ENCODE data around the gene LIN9. TPM values are rescaled to one million over a fixed set of nuclear protein-coding genes. Genes with fewer than 3 reads are reported as not detected.
A peak's percentile ranks its signal among the peaks of the same experiment; 100 is the strongest.

LIN9 gene
- total and polyA plus RNA-seq, 2 of the 13 experiments (the other 11 are each of a cell fraction or from before 2014, with no cell fraction given): 3.0 to 10.0 TPM

GRCh38 chr1:226350519-226350865 lies 41.5 kb upstream of the LIN9 start (continued):
- TF ChIP-seq, protein P1, sequence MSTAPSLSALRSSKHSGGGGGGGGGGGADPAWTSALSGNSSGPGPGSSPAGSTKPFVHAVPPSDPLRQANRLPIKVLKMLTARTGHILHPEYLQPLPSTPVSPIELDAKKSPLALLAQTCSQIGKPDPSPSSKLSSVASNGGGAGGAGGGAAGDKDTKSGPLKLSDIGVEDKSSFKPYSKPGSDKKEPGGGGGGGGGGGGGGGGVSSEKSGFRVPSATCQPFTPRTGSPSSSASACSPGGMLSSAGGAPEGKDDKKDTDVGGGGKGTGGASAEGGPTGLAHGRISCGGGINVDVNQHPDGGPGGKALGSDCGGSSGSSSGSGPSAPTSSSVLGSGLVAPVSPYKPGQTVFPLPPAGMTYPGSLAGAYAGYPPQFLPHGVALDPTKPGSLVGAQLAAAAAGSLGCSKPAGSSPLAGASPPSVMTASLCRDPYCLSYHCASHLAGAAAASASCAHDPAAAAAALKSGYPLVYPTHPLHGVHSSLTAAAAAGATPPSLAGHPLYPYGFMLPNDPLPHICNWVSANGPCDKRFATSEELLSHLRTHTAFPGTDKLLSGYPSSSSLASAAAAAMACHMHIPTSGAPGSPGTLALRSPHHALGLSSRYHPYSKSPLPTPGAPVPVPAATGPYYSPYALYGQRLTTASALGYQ (CRISPR knock-in tag; IDR thresholded peaks at IDR 0.05): no peak
- TF ChIP-seq REL (CRISPR knock-in tag; conservative IDR thresholded peaks at IDR 0.05) (no peak), ZNF549 (CRISPR knock-in tag; IDR thresholded peaks at IDR 0.05) (no peak), CC2D1A (CRISPR knock-in tag; IDR thresholded peaks at IDR 0.05) (no peak)

DNA sequence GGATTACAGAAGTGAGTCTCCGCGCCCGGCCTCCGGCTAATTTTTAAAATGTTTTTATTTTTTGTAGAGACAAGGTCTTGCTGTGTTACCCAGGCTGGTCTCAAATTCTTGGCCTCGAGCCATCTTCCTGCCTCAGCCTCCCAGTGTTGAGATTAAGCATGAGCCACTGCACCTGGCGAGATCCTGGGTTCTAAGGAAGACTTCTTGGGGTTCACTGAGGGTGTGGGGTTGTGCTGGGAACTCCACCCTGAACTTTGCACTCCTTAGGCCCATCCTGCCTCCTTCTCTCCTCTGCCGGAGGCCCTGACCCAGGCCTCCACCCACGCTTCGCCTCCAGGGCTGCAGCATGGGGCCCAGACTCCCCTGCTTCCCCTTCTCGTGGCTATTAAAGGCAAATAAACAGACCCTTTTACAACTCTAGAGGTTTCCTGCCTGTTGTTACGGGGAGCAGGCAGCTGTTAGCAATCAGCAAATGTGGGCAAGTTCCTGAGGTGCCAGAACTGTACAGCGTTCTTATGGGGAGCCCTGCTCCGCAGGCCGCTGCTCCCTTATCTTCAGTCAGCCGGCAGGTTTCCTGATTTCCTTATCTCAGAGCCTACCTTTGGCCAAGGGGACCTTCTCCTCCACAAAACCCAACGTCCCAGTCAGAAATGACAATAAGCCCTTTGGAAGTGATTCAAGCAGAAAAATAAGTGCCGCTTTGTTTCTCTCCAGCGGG lies 41.0 kb upstream of the LIN9 start:
- Histone ChIP-seq H3K27me3 (ENCODE audit: control insufficient read depth in 1 of 2, insufficient read depth in 2 of 2, low read length in 2 of 2) (no peaks in the 10 kb centered on the region; a peak in 1 of 5 replicates), H2AFZ (ENCODE audit: low read length) (no peak overlapping the region), H3K9me3 (ENCODE audit: low read length) (no peaks in the 10 kb centered on the region), H3K27ac (ENCODE audit: extremely low read length, insufficient read depth, low read length) (no peak overlapping the region), H4K20me1 (ENCODE audit: insufficient read depth, low read length) (no peaks in the 10 kb centered on the region), H3K36me3 (replicated peaks in 1 of 2; ENCODE audit: control insufficient read depth in 1 of 2, insufficient read depth in 2 of 2, low read length in 2 of 2) (no peaks in the 10 kb centered on the region), H3K79me2 (ENCODE audit: insufficient read depth, low read length) (no peaks in the 10 kb centered on the region), H3K4me3 (replicated peaks in 1 of 3; ENCODE audit: insufficient read depth in 1 of 3, low read depth in 2 of 3, low read length in 3 of 3) (peak overlapping the region in 1 of 3 experiments; percentile 10; a peak in 1 of 6 replicates), H3K4me2 (ENCODE audit: low read depth, low read length) (peak overlapping the region; percentile 68), H3K9ac (ENCODE audit: insufficient read depth, low read depth, low read length) (peak overlapping the region; percentile 7; the same call in 1 of the 2 replicates), H3K4me1 (ENCODE audit: insufficient read depth, low read length) (peaks cover 19% of the 10 kb centered on the region)
- no TSS peak for BruUV-seq (replicated peaks)
- no peak for FAIRE-seq
- 34% methylated on average over 18 of the region's 18 CpGs for WGBS (ENCODE audit: low lambda C conversion rate)
- peak; percentile 35 for ATAC-seq
- CTCF ChIA-PET (ENCODE audit: low intra/inter-chr PET ratio, low total read pairs): no interaction called here
- in situ Hi-C loops (cut with HindIII; ENCODE audit: extremely low pct_ligation_motif_present, low pct_unique_long_range_greater_than_20kb): no loop called here
- DNase-seq (ENCODE audit: low spot score): no peak
- POLR2A ChIA-PET: no interaction called here
- intact Hi-C loops (cut with micrococcal nuclease; ENCODE audit: unreplicated experiment): no loop called here
- TF ChIP-seq ZBTB1 (CRISPR knock-in tag; IDR thresholded peaks at IDR 0.05; ENCODE audit: borderline replicate concordance) (no peak), LCORL (IDR thresholded peaks at IDR 0.05) (no peak), LCORL (CRISPR knock-in tag; IDR thresholded peaks at IDR 0.05) (no peak), TOPORS (CRISPR knock-in tag; IDR thresholded peaks at IDR 0.05) (no peak), ZNF883 (CRISPR knock-in tag; IDR thresholded peaks at IDR 0.05; ENCODE audit: not compliant biosample characterization) (no peak), THAP8 (CRISPR knock-in tag; IDR thresholded peaks at IDR 0.05; ENCODE audit: borderline replicate concordance) (no peak), ZFAT (CRISPR knock-in tag; conservative IDR thresholded peaks at IDR 0.05) (no peak), ARID3A (IDR thresholded peaks at IDR 0.05; ENCODE audit: low read depth, low read length) (no peak)
- TF ChIP-seq, protein P2, sequence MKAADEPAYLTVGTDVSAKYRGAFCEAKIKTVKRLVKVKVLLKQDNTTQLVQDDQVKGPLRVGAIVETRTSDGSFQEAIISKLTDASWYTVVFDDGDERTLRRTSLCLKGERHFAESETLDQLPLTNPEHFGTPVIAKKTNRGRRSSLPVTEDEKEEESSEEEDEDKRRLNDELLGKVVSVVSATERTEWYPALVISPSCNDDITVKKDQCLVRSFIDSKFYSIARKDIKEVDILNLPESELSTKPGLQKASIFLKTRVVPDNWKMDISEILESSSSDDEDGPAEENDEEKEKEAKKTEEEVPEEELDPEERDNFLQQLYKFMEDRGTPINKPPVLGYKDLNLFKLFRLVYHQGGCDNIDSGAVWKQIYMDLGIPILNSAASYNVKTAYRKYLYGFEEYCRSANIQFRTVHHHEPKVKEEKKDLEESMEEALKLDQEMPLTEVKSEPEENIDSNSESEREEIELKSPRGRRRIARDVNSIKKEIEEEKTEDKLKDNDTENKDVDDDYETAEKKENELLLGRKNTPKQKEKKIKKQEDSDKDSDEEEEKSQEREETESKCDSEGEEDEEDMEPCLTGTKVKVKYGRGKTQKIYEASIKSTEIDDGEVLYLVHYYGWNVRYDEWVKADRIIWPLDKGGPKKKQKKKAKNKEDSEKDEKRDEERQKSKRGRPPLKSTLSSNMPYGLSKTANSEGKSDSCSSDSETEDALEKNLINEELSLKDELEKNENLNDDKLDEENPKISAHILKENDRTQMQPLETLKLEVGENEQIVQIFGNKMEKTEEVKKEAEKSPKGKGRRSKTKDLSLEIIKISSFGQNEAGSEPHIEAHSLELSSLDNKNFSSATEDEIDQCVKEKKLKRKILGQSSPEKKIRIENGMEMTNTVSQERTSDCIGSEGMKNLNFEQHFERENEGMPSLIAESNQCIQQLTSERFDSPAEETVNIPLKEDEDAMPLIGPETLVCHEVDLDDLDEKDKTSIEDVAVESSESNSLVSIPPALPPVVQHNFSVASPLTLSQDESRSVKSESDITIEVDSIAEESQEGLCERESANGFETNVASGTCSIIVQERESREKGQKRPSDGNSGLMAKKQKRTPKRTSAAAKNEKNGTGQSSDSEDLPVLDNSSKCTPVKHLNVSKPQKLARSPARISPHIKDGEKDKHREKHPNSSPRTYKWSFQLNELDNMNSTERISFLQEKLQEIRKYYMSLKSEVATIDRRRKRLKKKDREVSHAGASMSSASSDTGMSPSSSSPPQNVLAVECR (CRISPR knock-in tag; IDR thresholded peaks at IDR 0.05; ENCODE audit: borderline replicate concordance): no peak
